GM19035 (cell line): Measurements from ENCODE around the gene BIVM.

ENCODE experiments used
- ATAC-seq: cut with Tn5 transposase; IDR thresholded peaks from one replicate; pipeline ENCODE4 v1.9.1; 2021; ENCODE audit not compliant: unreplicated experiment

Gene BIVM

GRCh38 chr13:102838982-102839381 lies 40.1 kb downstream of the BIVM start:
- no peak for ATAC-seq

- ATAC-seq = no peak
Measured at GRCh38 chr13:102839462-102839861, 40.5 kb downstream of the BIVM start.

GRCh38 chr13:102845289-102845629 lies 46.3 kb downstream of the BIVM start:
- peak; percentile 24 for ATAC-seq

DNA sequence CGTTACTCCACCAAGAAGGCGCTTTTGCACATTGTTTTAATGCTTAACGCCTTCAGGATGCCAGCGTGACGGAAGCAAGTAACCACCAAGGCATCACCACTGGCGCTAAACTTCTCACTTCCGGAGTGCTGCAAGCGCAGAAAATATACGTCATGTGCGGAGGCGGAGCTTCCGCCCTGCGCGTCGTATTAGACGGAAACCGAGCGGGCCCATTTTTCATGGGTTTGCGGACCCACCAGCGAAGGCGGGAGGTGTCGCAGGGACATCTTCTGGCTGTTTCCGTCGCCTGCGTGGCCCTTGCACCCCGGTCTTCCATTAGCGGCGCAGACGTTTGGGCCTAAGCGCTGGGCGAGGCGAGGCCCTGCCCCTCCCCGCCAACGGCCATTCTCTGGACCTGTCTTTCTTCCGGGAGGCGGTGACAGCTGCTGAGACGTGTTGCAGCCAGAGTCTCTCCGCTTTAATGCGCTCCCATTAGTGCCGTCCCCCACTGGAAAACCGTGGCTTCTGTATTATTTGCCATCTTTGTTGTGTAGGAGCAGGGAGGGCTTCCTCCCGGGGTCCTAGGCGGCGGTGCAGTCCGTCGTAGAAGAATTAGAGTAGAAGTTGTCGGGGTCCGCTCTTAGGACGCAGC lies 46.8 kb downstream of the BIVM start, which contains the start of gene ERCC5:
ERCC5 (plus strand) TSS at position 403 of the 631 bp plus-strand sequence. CDS start 235 bp downstream, outside the sequence.
- ATAC-seq = peak; percentile 85

GRCh38 chr13:102846261-102847015 lies 47.5 kb downstream of the BIVM start:
- peak; percentile 42 for ATAC-seq

DNA sequence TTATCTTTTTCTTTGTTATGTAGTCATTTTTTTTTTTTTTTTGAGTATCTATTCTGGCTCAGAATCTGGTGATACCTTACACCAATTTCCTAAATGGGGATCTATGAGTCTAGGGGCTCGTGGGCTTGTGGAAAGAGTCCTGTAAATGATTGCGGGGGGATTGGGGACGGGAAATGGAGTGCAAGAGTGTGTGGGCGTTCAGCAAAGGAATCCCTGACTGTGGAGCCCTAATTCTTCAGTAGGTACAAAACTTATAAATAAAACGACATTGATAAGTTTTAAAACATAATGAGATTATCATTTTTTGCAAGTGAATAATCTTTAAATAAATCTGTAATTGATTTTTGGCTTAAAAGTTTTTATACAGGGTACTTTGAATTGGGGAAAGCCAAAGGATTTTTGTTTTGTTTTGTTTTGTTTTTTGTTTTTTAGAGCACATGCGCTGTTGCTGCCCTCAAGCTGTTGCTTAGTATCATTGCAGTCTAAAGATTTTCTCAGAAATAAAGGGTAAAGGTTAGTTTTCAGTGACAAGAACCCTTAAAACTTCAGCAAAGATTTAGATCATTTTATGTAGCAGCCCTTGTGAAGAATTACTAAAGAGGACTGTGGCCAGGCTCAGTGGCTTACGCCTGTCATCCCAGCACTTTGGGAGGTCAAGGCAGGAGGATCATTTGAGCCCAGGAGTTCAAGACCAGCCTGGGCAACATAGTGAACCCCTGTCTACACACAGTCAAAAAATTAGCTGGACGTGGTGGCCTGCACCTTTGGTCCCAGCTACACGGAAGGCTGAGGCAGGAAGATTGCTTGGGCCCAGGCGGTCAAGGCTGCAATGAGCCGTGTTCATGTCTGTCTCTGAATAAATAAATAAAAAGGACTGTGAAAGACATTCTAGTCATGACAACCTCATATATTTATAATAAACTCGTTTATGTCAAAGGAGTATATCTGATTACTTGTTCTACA lies 48.6 kb downstream of the BIVM start:
- ATAC-seq = no peak

DNA sequence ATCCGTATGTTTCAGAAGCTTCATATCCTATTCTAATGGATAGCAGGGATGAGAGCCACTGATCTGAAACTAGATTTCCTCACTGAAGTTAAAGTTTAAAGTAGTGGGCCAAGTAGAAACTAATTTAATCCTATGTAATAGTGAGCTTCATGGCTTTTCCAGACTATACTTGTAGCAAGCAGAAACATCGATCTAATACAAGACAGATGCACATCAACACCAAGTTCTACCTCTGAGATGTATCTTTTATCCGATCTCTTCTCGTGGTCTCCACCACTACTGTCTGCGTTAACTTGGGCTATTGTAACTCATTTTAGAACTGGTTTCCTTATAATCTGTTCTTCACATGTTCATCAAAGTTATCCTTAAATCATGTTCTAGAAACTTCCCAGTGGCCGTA lies 50.0 kb downstream of the BIVM start:
- no peak for ATAC-seq

DNA sequence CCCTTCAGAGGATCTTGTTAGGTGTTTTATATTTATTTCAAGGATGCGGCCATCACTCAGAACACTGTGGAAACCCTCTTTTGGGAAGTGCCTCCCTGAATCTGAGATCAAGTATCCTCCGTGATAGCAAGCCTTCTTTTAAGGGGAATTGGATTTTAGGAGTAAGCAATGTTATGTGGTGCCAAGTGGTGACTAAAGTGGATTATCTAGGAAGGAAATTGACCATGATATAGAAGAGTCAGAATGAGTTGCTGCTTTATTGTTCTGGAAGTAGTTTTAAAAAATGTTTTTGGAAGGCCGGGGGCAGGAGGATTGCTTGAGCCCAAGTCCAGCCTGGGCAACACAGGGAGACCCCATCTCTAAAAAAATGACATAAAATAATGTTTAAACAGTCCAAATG lies 53.6 kb downstream of the BIVM start:
- ATAC-seq = no peak

GRCh38 chr13:102854675-102855074 lies 55.8 kb downstream of the BIVM start:
- no peak for ATAC-seq

DNA sequence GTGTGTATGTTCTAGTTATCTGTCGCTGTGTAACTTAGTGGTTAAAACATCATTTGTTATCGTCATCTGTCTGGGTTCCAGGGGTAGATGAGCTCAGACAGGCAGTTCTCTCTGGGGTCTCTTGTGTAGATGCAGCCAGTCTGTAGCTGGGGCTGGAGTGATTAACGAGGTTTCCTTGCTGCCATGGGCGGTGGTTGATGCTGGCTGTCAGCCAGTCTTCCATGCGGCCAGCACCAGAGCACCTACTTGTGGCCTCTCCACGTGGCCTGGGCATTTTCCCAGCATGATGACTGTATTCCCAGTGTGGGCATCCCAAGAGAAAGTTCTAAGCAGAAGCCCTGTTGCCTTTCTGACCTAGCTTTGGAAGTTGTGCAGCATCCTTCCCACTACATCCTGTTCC lies 57.6 kb downstream of the BIVM start:
- no peak for ATAC-seq

GRCh38 chr13:102862624-102863210 lies 63.8 kb downstream of the BIVM start:
- no peak for ATAC-seq

DNA sequence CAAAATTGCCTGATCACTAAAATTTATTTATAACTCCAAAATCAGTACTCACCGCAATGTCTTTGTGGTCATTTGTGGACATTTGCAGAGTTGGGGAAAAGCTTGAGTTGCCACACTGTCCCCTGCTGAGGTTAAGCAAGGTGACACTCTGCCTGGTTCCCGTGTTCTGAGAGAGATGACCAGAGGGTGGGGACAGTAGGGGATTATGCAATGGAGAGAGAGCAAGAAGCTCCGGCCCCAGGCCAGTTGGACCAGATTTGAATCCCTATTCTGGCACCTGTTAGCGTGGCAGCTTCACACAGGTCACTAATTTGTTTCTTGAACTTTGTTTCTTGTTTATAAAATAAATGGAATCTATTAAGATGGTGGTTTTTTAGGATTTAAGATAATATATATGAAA lies 64.7 kb downstream of the BIVM start:
- ATAC-seq = no peak

DNA sequence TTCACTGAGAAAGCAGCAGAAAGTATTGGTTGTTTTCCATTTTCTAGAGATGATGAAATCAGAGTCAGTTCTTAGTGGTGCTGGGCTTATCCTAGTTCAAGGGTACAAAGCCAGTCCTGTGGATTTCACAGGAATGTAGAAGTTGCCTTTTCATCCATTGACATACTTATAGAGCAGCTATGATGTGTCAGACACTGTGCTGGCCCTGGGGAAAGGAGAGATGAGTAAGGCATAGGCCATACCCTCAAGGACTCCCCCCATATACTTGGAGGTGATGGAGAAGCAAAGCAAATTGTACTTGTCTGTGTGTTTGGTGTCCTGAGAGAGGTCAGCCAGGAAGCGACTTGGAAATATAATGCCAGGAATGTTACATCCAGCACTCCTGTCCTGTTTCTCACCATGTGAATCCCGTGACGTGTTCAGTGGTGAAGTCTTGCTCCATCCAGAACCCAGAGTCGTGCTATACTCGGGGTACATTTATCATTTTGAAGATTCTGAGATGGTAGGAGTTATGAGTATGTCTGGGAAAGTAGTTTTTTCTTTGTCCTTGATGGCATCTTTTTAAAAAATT lies 69.5 kb downstream of the BIVM start:
- ATAC-seq = no peak

DNA sequence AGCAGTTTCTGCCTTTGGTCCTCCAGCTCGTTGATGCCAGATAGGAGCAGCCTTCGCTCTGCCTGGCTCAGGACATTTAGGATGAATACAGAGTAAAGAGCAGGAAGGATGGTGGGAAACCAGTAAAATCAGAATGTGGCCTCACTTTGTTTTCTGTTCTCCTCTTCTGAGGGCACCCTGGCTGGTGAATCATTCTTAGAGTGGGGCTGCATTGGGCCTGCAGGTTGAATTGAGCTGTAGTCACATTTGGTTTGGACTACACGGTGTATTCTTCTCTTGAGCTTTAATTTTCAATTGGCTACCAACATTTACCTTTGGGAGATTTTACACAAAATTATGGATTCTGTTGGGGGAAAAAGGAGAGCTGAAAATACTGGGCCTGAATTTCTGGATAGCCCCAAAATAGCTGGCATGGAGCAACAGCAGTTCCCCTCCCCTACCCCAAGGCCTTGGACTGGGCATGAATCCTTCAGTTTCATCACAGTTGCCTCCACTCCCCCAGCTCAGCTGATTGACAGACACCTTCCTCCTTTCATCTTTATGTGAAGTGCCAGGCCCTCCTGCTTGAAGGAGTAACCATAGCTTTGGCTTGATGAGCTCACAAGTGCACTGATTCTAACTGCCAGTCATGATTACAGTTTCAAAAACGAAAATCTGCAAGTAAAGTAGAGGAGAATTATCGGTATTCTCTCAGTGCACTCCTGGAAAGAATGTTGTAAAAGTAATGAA lies 71.2 kb downstream of the BIVM start:
- ATAC-seq = peak; percentile 13

DNA sequence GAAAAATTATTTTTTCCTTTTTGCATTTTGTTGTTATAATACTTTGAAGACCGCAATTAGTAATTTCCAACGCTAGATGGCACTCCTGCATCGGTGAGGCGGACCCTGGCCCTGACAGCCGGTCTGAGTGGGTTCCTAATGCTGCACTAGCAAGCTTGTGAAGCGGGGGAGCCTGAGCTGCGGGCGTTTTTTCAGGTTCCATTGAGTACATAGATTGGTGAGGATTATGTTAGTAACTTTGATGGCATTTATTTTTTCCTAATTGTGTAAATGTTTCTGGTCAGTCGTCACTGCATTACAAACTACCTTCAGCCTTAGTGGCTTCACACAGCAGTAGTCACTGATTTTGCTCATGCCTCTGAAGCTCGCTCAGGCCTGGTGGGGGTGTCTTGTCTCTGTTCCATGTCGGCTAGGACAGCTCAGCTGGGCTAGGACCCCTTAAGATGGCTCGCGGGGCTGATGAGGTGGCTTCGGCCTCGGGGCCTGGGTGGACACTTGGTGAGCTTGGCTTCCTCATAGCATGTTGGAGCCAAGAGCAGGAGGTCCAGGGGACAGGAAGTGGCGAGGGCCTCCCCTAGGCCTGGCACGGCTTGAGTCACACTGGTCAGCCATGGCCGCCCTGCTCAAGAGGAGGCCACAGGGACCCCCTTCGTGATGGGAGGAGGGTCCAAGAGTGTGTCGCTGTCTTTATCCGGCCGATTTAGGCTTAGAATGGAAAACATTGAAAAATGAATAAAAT lies 71.9 kb downstream of the BIVM start:
- peak; percentile 65 for ATAC-seq

DNA sequence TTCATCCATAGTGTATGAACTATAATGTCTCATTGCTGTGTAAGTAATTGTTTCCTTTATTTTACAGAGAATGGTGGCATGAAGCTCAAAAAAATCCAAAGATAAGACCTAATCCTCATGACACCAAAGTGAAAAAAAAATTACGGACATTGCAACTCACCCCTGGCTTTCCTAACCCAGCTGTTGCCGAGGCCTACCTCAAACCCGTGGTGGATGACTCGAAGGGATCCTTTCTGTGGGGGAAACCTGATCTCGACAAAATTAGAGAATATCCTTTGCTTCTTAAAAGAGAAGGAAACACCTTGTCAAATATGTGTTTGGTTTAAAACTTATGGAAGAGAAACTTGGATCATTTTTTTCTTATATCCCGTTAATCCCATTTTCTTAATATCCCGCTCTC lies 73.2 kb downstream of the BIVM start:
- ATAC-seq = no peak

DNA sequence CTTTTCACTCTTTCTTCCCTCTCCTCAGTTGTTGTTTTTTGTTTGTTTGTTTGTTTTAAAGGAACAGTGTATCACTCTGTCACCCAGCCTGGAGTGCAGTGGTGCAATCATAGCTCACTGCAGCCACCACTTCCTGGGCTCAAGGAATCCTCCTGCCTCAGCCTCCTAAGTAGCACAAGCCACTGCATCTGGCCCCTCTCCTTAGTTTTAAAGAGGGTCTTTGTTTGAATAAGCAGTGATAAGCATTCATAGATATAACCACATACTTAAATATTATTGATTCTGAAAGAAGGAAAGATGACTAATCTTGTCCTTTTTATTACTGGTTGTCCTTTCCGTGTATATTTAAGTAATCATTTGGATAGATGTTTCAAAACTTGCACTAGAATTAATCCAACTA lies 73.6 kb downstream of the BIVM start:
- ATAC-seq = no peak

DNA sequence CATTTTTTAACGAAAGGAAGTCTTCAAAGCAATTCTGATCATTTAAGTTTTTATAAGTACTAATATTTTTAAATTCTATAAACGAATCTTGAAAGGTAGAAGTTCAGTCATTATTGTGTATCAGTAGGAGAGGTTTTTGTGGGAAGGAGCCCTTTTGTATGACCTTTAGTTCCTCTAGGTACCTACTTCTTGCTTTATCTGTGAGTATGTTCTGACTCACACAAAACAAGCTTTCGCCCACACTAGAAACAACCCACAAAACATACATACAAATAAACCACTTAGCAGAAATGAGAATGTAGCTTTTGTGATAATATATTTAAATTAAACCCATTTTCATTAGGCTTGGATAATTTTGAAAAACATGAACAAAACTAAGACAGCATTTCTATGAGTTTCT lies 74.7 kb downstream of the BIVM start:
- ATAC-seq = peak; percentile 63

DNA sequence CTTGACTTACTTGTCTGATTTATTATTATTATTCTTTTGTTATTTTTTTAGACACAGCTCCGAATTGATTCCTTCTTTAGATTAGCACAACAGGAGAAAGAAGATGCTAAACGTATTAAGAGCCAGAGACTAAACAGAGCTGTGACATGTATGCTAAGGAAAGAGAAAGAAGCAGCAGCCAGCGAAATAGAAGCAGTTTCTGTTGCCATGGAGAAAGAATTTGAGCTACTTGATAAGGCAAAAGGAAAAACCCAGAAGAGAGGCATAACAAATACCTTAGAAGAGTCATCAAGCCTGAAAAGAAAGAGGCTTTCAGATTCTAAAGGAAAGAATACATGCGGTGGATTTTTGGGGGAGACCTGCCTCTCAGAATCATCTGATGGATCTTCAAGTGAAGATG lies 76.3 kb downstream of the BIVM start:
- ATAC-seq = no peak

DNA sequence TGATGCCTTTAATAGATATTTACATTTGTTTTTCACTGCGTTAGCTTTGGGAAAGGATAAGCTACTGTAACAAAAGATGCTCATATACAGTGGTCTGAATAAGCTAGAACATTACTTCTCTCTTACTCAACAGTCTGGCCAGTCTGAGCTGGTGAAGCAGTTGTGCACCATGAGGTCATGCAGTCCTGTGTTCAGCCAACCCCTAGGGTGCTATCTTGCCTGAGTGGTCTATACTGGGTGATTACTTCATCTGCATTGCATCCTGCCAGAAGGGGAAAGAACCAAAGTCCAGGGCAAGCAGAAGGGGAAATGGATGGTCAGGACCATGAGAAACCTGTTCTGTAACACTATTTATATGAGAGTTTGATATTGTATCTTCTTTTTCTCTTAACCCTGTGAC lies 78.4 kb downstream of the BIVM start:
- ATAC-seq = no peak
